ENCODE data around the gene FKBP14.

DNA sequence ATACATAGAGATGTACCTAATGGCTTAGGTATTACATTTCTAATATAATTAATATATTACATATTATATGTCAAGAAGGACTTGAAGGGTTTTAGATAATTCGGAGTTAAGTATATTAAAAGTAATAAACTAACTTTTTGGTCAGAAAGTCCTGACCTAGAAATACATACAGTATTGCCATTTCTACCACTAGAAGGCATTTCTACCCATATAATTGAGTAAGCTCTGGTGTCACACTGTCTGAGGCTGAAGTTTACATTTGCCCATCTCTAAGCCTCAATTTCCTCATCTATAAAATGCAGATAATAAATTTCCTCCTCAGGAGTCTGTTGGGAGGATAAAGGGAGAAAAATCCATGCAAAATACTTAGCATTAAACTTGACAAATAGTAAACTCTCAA, 7.1 kb downstream of the FKBP14 start:
- TF ChIP-seq, protein P1, sequence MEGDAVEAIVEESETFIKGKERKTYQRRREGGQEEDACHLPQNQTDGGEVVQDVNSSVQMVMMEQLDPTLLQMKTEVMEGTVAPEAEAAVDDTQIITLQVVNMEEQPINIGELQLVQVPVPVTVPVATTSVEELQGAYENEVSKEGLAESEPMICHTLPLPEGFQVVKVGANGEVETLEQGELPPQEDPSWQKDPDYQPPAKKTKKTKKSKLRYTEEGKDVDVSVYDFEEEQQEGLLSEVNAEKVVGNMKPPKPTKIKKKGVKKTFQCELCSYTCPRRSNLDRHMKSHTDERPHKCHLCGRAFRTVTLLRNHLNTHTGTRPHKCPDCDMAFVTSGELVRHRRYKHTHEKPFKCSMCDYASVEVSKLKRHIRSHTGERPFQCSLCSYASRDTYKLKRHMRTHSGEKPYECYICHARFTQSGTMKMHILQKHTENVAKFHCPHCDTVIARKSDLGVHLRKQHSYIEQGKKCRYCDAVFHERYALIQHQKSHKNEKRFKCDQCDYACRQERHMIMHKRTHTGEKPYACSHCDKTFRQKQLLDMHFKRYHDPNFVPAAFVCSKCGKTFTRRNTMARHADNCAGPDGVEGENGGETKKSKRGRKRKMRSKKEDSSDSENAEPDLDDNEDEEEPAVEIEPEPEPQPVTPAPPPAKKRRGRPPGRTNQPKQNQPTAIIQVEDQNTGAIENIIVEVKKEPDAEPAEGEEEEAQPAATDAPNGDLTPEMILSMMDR (conservative IDR thresholded peaks at IDR 0.05; ENCODE audit: low read depth in 2 of 2) = no peak
- no peak for TF ChIP-seq REST (IDR thresholded peaks at IDR 0.05; ENCODE audit: unreplicated experiment)
- TF ChIP-seq EZH2 (IDR thresholded peaks at IDR 0.05; ENCODE audit: low read depth, unreplicated experiment) = no peak
- no peak for TF ChIP-seq EZH2phosphoT487 (IDR thresholded peaks at IDR 0.05; ENCODE audit: unreplicated experiment)
- TF ChIP-seq POLR2AphosphoS5 (IDR thresholded peaks at IDR 0.05; ENCODE audit: low read depth) = no peak
- no peak for TF ChIP-seq ZNF114 (CRISPR knock-in tag; IDR thresholded peaks at IDR 0.05)
- TF ChIP-seq JUNB (IDR thresholded peaks at IDR 0.05; ENCODE audit: unreplicated experiment) = no peak
- TF ChIP-seq, protein P2, sequence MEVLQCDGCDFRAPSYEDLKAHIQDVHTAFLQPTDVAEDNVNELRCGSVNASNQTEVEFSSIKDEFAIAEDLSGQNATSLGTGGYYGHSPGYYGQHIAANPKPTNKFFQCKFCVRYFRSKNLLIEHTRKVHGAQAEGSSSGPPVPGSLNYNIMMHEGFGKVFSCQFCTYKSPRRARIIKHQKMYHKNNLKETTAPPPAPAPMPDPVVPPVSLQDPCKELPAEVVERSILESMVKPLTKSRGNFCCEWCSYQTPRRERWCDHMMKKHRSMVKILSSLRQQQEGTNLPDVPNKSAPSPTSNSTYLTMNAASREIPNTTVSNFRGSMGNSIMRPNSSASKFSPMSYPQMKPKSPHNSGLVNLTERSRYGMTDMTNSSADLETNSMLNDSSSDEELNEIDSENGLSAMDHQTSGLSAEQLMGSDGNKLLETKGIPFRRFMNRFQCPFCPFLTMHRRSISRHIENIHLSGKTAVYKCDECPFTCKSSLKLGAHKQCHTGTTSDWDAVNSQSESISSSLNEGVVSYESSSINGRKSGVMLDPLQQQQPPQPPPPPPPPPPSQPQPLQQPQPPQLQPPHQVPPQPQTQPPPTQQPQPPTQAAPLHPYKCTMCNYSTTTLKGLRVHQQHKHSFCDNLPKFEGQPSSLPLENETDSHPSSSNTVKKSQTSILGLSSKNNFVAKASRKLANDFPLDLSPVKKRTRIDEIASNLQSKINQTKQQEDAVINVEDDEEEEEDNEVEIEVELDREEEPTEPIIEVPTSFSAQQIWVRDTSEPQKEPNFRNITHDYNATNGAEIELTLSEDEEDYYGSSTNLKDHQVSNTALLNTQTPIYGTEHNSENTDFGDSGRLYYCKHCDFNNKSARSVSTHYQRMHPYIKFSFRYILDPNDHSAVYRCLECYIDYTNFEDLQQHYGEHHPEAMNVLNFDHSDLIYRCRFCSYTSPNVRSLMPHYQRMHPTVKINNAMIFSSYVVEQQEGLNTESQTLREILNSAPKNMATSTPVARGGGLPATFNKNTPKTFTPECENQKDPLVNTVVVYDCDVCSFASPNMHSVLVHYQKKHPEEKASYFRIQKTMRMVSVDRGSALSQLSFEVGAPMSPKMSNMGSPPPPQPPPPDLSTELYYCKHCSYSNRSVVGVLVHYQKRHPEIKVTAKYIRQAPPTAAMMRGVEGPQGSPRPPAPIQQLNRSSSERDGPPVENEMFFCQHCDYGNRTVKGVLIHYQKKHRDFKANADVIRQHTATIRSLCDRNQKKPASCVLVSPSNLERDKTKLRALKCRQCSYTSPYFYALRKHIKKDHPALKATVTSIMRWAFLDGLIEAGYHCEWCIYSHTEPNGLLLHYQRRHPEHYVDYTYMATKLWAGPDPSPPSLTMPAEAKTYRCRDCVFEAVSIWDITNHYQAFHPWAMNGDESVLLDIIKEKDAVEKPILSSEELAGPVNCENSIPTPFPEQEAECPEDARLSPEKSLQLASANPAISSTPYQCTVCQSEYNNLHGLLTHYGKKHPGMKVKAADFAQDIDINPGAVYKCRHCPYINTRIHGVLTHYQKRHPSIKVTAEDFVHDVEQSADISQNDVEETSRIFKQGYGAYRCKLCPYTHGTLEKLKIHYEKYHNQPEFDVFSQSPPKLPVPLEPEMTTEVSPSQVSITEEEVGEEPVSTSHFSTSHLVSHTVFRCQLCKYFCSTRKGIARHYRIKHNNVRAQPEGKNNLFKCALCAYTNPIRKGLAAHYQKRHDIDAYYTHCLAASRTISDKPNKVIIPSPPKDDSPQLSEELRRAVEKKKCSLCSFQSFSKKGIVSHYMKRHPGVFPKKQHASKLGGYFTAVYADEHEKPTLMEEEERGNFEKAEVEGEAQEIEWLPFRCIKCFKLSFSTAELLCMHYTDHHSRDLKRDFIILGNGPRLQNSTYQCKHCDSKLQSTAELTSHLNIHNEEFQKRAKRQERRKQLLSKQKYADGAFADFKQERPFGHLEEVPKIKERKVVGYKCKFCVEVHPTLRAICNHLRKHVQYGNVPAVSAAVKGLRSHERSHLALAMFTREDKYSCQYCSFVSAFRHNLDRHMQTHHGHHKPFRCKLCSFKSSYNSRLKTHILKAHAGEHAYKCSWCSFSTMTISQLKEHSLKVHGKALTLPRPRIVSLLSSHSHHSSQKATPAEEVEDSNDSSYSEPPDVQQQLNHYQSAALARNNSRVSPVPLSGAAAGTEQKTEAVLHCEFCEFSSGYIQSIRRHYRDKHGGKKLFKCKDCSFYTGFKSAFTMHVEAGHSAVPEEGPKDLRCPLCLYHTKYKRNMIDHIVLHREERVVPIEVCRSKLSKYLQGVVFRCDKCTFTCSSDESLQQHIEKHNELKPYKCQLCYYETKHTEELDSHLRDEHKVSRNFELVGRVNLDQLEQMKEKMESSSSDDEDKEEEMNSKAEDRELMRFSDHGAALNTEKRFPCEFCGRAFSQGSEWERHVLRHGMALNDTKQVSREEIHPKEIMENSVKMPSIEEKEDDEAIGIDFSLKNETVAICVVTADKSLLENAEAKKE (CRISPR knock-in tag; IDR thresholded peaks at IDR 0.05) = no peak
- no peak for TF ChIP-seq ETS1 (IDR thresholded peaks at IDR 0.05)
- no peak for TF ChIP-seq CREB1 (CRISPR knock-in tag; IDR thresholded peaks at IDR 0.05; ENCODE audit: low read depth)
- TF ChIP-seq NANOG (IDR thresholded peaks at IDR 0.05; ENCODE audit: borderline replicate concordance) = no peak
